Tibial nerve (tissue), 4 donors: ENCODE data around the gene CEP250.

Experiments
- CTCF ChIP-seq, 5 experiments: fragments of 200-600 bp in 3 of 5; fragments of 450-650 bp in 2 of 5; sonication (generic) in 3 of 5; IDR thresholded peaks; one replicate each; pipeline ENCODE4 v1.5.1; 2016 to 2019; ENCODE audit warnings: antibody characterized with exemption in 5 of 5, mild to moderate bottlenecking in 3 of 5, moderate library complexity in 2 of 5
- EP300 ChIP-seq, 2 donors: sonication (generic); formaldehyde crosslinking; IDR thresholded peaks; one replicate each; pipeline ENCODE4 v1.6.1; 2017; ENCODE audit warnings: antibody characterized with exemption in 2 of 2, mild to moderate bottlenecking in 1 of 2
- POLR2A ChIP-seq, 2 donors: fragments of 450-650 bp; IDR thresholded peaks; one replicate each; pipeline ENCODE4 v1.6.1; 2017; ENCODE audit warnings: antibody characterized with exemption in 2 of 2, mild to moderate bottlenecking in 2 of 2, moderate library complexity in 2 of 2

GRCh38 chr20:35453647-35454046 is 1.8 kb upstream of the CEP250 start:
- TF ChIP-seq CTCF (IDR thresholded peaks at IDR 0.05) (no peak), POLR2A (IDR thresholded peaks at IDR 0.05) (no peak), EP300 (IDR thresholded peaks at IDR 0.05) (no peak)
